ENCODE data around the gene PRPF19.

The PRPF19 gene

GRCh38 chr11:60906132-60906972 is at the start of gene PRPF19:
Gene PRPF19 (minus strand): TSS chr11:60906585. CDS start chr11:60906382, 203 bp downstream.
- DNase-seq (ENCODE audit: low read depth) = peak; percentile 95

- DNase-seq (ENCODE audit: low read depth) = no peak
Observed at GRCh38 chr11:60955571-60955970, 49.2 kb upstream of the PRPF19 start.

- no peak for DNase-seq (ENCODE audit: low read depth)
Observed at GRCh38 chr11:60954421-60954820, 48.0 kb upstream of the PRPF19 start.

GRCh38 chr11:60953781-60954180 is 47.4 kb upstream of the PRPF19 start:
- no peak for DNase-seq (ENCODE audit: low read depth)

GRCh38 chr11:60952742-60953170 is 46.4 kb upstream of the PRPF19 start:
- no peak for DNase-seq (ENCODE audit: low read depth)

- DNase-seq (ENCODE audit: low read depth) = no peak
Observed at GRCh38 chr11:60951904-60952741, 45.7 kb upstream of the PRPF19 start, which contains the start of gene SLC15A3. Gene SLC15A3 (minus strand): TSS chr11:60952176. CDS start chr11:60951551, 625 bp downstream.

GRCh38 chr11:60951606-60951903 is 45.2 kb upstream of the PRPF19 start:
- no peak for DNase-seq (ENCODE audit: low read depth)

GRCh38 chr11:60950933-60951605 is 44.7 kb upstream of the PRPF19 start:
- no peak for DNase-seq (ENCODE audit: low read depth)

GRCh38 chr11:60950024-60950423 is 43.6 kb upstream of the PRPF19 start:
- no peak for DNase-seq (ENCODE audit: low read depth)

GRCh38 chr11:60948250-60948649 is 41.9 kb upstream of the PRPF19 start:
- no peak for DNase-seq (ENCODE audit: low read depth)

- DNase-seq (ENCODE audit: low read depth) = no peak
Observed at GRCh38 chr11:60947700-60948099, 41.3 kb upstream of the PRPF19 start.

- no peak for DNase-seq (ENCODE audit: low read depth)
Observed at GRCh38 chr11:60946601-60947264, 40.3 kb upstream of the PRPF19 start.

- DNase-seq (ENCODE audit: low read depth) = no peak
Observed at GRCh38 chr11:60945295-60945667, 38.9 kb upstream of the PRPF19 start.

GRCh38 chr11:60944490-60945294 is 38.3 kb upstream of the PRPF19 start:
- no peak for DNase-seq (ENCODE audit: low read depth)

GRCh38 chr11:60942970-60943565 is 36.7 kb upstream of the PRPF19 start:
- no peak for DNase-seq (ENCODE audit: low read depth)

- DNase-seq (ENCODE audit: low read depth) = no peak
Observed at GRCh38 chr11:60942219-60942618, 35.8 kb upstream of the PRPF19 start.

GRCh38 chr11:60941371-60942119 is 35.2 kb upstream of the PRPF19 start:
- DNase-seq (ENCODE audit: low read depth) = no peak

- no peak for DNase-seq (ENCODE audit: low read depth)
Observed at GRCh38 chr11:60939855-60940254, 33.5 kb upstream of the PRPF19 start.

GRCh38 chr11:60939301-60939700 is 32.9 kb upstream of the PRPF19 start:
- no peak for DNase-seq (ENCODE audit: low read depth)

GRCh38 chr11:60938500-60938899 is 32.1 kb upstream of the PRPF19 start:
- DNase-seq (ENCODE audit: low read depth) = no peak

Measured in stimulated activated CD4-positive, alpha-beta T cell treated with anti-CD3 and anti-CD28 coated beads, Interleukin-2, amount 100 ng/mL, for 4 hours (primary cell).